Thyroid gland (tissue), 4 donors: ENCODE results near the gene CCR9.

ENCODE experiments used
- POLR2A ChIP-seq, 2 donors: fragments of 450-650 bp; IDR thresholded peaks; one replicate each; pipeline ENCODE4 v1.6.1; 2017; ENCODE audit warnings: antibody characterized with exemption in 2 of 2, mild to moderate bottlenecking in 2 of 2, moderate library complexity in 1 of 2
- TF ChIP-seq, protein P1 (sequence below), 6 experiments: fragments of 200-600 bp in 3 of 6; fragments of 450-650 bp in 3 of 6; sonication (generic) in 3 of 6; IDR thresholded peaks; one replicate each; pipeline ENCODE4 v1.5.1; 2016 to 2019; ENCODE audit warnings: antibody characterized with exemption in 6 of 6, mild to moderate bottlenecking in 2 of 6, inconsistent platforms in 1 of 6, moderate library complexity in 1 of 6

DNA sequence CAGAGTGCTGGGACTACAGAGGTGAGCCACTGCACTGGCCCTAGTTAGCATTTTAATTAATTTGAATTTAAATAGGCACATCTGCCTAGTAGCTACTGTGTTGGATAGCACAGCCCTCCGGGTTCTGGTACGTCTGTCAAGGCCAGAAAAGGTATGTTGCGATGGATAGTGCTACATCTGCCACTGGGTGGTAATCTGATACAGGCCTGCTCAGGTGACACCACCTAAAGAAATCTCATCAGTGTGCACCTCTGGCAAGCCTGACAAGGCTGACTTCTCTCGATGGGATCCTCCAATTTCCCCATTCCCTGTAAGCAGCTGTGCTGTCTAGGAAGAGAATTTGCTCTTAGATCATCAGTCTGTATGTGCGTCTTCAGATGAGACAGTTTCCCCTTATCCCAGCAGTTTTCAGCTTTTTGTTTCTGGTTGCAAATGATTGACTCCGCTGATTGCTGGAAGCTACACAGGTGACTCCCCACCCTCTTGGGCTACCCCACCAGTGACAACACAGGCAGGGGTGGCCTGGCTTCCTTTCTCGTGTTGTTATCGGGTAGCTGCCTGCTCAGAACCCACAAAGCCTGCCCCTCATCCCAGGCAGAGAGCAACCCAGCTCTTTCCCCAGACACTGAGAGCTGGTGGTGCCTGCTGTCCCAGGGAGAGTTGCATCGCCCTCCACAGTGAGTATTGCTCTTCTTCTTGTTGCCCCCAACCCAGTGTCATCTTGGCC is at the start of gene CCR9:
- TF ChIP-seq, protein P1, sequence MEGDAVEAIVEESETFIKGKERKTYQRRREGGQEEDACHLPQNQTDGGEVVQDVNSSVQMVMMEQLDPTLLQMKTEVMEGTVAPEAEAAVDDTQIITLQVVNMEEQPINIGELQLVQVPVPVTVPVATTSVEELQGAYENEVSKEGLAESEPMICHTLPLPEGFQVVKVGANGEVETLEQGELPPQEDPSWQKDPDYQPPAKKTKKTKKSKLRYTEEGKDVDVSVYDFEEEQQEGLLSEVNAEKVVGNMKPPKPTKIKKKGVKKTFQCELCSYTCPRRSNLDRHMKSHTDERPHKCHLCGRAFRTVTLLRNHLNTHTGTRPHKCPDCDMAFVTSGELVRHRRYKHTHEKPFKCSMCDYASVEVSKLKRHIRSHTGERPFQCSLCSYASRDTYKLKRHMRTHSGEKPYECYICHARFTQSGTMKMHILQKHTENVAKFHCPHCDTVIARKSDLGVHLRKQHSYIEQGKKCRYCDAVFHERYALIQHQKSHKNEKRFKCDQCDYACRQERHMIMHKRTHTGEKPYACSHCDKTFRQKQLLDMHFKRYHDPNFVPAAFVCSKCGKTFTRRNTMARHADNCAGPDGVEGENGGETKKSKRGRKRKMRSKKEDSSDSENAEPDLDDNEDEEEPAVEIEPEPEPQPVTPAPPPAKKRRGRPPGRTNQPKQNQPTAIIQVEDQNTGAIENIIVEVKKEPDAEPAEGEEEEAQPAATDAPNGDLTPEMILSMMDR (IDR thresholded peaks at IDR 0.05), result no peak
- TF ChIP-seq POLR2A (IDR thresholded peaks at IDR 0.05), result no peak
